AG09319 (cell line): Measurements from ENCODE around the gene HADHB.

Experiments used
- DNase-seq: peaks from one replicate; pipeline ENCODE4 v3.0.0-alpha.2; 2010; ENCODE audit warnings: low read depth; ENCODE audit errors: extremely low read depth
- CTCF ChIP-seq: IDR thresholded peaks from 2 replicates; pipeline ENCODE4 v1.5.1; 2011; ENCODE audit warnings: low read depth, mild to moderate bottlenecking, inconsistent platforms, low read length, moderate library complexity

Gene HADHB

GRCh38 chr2:26230806-26231205, 13.9 kb upstream of the HADHB start:
- TF ChIP-seq CTCF = no peak
- no peak for DNase-seq

GRCh38 chr2:26235089-26235488, 9.7 kb upstream of the HADHB start:
- no peak for DNase-seq
- peak; percentile 8 for TF ChIP-seq CTCF

GRCh38 chr2:26237868-26238267, 6.9 kb upstream of the HADHB start:
- no peak for TF ChIP-seq CTCF
- DNase-seq = no peak

GRCh38 chr2:26238311-26238958, 6.3 kb upstream of the HADHB start:
- TF ChIP-seq CTCF = no peak
- no peak for DNase-seq

- TF ChIP-seq CTCF = no peak
- no peak for DNase-seq
These were observed 2.8 kb upstream of the HADHB start for GRCh38 chr2:26241928-26242436.

- no peak for TF ChIP-seq CTCF
- no peak for DNase-seq
These were observed 1.1 kb upstream of the HADHB start for GRCh38 chr2:26243470-26244308.

- DNase-seq = no peak
- TF ChIP-seq CTCF = no peak
These were observed 543 bp downstream of the HADHB start for GRCh38 chr2:26245231-26245732.
